ENCODE data around the gene KATNB1. TPM values are rescaled to one million over a fixed set of nuclear protein-coding genes. Genes with fewer than 3 reads are reported as not detected.

Gene KATNB1
- total and polyA plus RNA-seq, 2 of the 8 experiments (the other 6 are each of a cell fraction or from before 2014, with no cell fraction given) = 50.2 to 60.4 TPM

DNA sequence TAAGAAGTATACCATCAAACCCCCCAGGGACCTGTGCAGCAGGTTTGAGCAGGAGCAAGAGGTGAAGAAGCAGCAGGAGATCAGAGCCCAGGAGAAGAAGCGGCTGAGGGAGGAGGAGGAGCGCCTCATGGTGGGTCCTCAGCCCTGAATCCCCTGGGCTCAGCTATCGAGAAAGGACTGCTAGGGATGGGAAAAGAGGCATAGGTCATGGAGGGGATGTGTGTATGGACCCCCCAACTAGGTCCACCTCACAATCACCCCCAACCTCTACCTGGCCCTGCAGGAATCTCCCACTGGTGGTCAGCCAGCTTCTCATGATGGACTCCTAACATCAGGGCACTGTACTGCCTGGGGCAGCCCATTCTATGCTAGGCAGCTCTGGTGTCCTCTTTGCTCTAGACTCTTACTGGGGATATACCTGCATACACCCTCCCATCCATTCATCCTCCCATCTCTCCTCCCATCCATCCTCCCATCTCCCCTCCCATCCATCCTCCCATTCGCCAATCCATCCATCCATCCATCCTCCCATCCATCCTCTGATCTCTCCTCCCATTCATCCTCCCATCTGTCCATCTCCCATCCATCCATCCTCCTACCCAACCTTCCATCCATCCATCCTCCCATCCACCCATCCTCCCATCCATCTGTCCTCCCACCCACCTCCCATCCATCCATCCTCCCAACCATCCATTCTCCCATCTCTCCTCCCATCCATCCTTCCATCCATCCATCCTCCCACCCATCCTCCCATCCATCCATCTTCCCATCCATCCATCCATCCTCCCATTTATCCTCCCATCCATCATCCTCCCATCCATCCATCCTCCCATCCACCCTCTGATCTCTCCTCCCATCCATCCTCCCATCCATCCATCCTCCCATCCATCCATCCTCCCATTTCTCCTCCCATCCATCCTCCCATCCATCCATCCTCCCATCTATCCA, 30.4 kb upstream of the KATNB1 start:
- WGBS, 2 experiments (ENCODE audit: extremely low coverage in 1 of 2, insufficient coverage in 1 of 2, insufficient read length in 1 of 2, insufficient replicate concordance in 2 of 2, low coverage in 1 of 2, low lambda C conversion rate in 2 of 2, missing lambda C conversion rate in 1 of 2) = 79 to 100% methylated on average over 1 to 4 of the region's 4 CpGs
- H3K14ac ChIP-seq (ENCODE audit: insufficient read length) = no peak overlapping the region
- H3K27me3 ChIP-seq (replicated peaks in 1 of 4; ENCODE audit: control insufficient read depth in 3 of 4, extremely low read depth in 1 of 4, insufficient read depth in 3 of 4, low read length in 3 of 4) = no peaks in the 10 kb centered on the region; a peak in 2 of 7 replicates
- H2BK12ac ChIP-seq (ENCODE audit: low read depth, low read length) = no peak overlapping the region
- no peak overlapping the region for H4K5ac ChIP-seq (ENCODE audit: insufficient read length, low read depth, low read length)
- H2BK15ac ChIP-seq (ENCODE audit: low read length) = no peak overlapping the region
- no peaks in the 10 kb centered on the region for H3K4me1 ChIP-seq (replicated peaks in 1 of 4; ENCODE audit: control insufficient read depth in 3 of 4, insufficient read depth in 4 of 4, low read length in 3 of 4)
- no peak overlapping the region for H2BK120ac ChIP-seq (replicated peaks; ENCODE audit: low read depth, low read length)
- ChIA-PET POLR2A (ENCODE audit: partially characterized antibody) (interaction anchor here (1.8 kb wide), 1 partner anchor 9 kb away, joined by 6 read pairs; no protein-coding TSS in a partner anchor), CTCF (ENCODE audit: partially characterized antibody) (interaction anchor here (1.0 to 1.2 kb wide), 4 partner anchors 14 to 114 kb away, joined by 3 to 5 read pairs (median 4); no protein-coding TSS in a partner anchor)
- H3K79me1 ChIP-seq (ENCODE audit: low read depth, low read length) = no peaks in the 10 kb centered on the region
- FAIRE-seq (no peak), DNase-seq (ENCODE audit: low read depth in 1 of 2, low spot score in 2 of 2) (no peak)
- no peak overlapping the region for H3K9ac ChIP-seq (replicated peaks in 1 of 4; ENCODE audit: extremely low read depth in 1 of 4, low read depth in 3 of 4, low read length in 3 of 4)
- no peak overlapping the region for H2BK20ac ChIP-seq (ENCODE audit: low read length)
- no peaks in the 10 kb centered on the region for H3K36me3 ChIP-seq (ENCODE audit: control insufficient read depth in 2 of 4, insufficient read depth in 4 of 4, low read length in 3 of 4)
- no peak overlapping the region for H3K23ac ChIP-seq (ENCODE audit: insufficient read length)
- H3K79me2 ChIP-seq (ENCODE audit: control insufficient read depth in 1 of 2, insufficient read depth in 2 of 2, low read length in 2 of 2) = no peaks in the 10 kb centered on the region
- H3K4ac ChIP-seq (replicated peaks; ENCODE audit: insufficient read length, low read depth, low read length) = no peak overlapping the region
- H3K9me3 ChIP-seq (ENCODE audit: insufficient read depth in 2 of 2, low read depth in 1 of 2, low read length in 1 of 2) = no peaks in the 10 kb centered on the region
- H3K4me3 ChIP-seq (ENCODE audit: extremely low read depth in 1 of 4, insufficient read depth in 2 of 4, low read depth in 3 of 4, low read length in 4 of 4) = no peak overlapping the region
- no peak overlapping the region for H3K4me2 ChIP-seq (ENCODE audit: insufficient read depth in 1 of 2, low read depth in 2 of 2, low read length in 2 of 2)
- no peak for TF ChIP-seq CBX8 (IDR thresholded peaks at IDR 0.05; ENCODE audit: borderline replicate concordance, low read depth, low read length)
- TF ChIP-seq E2F6 (IDR thresholded peaks at IDR 0.05) = no peak
- no peak for TF ChIP-seq CTBP2 (IDR thresholded peaks at IDR 0.05; ENCODE audit: borderline replicate concordance, insufficient read depth, insufficient read length, low read length)
- TF ChIP-seq SP4 (IDR thresholded peaks at IDR 0.05; ENCODE audit: low read length) = no peak
- TF ChIP-seq SAP30 (IDR thresholded peaks at IDR 0.05; ENCODE audit: insufficient read depth, insufficient replicate concordance, low read length) = no peak
- TF ChIP-seq ZNF274 (IDR thresholded peaks at IDR 0.05; ENCODE audit: borderline replicate concordance, extremely low read depth, low read length) = no peak
- no peak for TF ChIP-seq CHD2 (IDR thresholded peaks at IDR 0.05; ENCODE audit: low read length)
- no peak for TF ChIP-seq EZH2 (IDR thresholded peaks at IDR 0.05; ENCODE audit: low read depth, low read length, severe bottlenecking)
- no peak for TF ChIP-seq NRF1 (IDR thresholded peaks at IDR 0.05; ENCODE audit: low read depth, low read length)
- no peak for TF ChIP-seq SIRT6 (IDR thresholded peaks at IDR 0.05; ENCODE audit: low read length)
- no peak for TF ChIP-seq BCL11A (IDR thresholded peaks at IDR 0.05; ENCODE audit: low read depth in 2 of 2, low read length in 2 of 2)
- H4K20me1 ChIP-seq (replicated peaks in 1 of 2; ENCODE audit: control insufficient read depth in 1 of 2, insufficient read depth in 2 of 2, low read length in 2 of 2) = peaks cover 0 to 3% of the 10 kb centered on the region in 2 experiments
- H3K18ac ChIP-seq (ENCODE audit: extremely low read depth, low read length) = no peak overlapping the region
- H3K27ac ChIP-seq (ENCODE audit: low read depth, low read length) = no peak overlapping the region
- H4K8ac ChIP-seq (ENCODE audit: extremely low read depth, insufficient read depth, low read length) = no peak overlapping the region
- no peak overlapping the region for H3K56ac ChIP-seq (replicated peaks; ENCODE audit: insufficient read length, low read depth, low read length)
- H3K23me2 ChIP-seq (ENCODE audit: low read depth, low read length) = peaks cover 18% of the 10 kb centered on the region; the same call in 1 of the 2 replicates
- H2BK5ac ChIP-seq (ENCODE audit: low read depth, low read length) = no peak overlapping the region
- no peak overlapping the region for H4K91ac ChIP-seq (replicated peaks; ENCODE audit: insufficient read length, low read length)
- H2AFZ ChIP-seq (ENCODE audit: low read length) = no peak overlapping the region
- H2AK5ac ChIP-seq (ENCODE audit: low read depth, low read length) = no peak overlapping the region

Measured in H1 (cell line).